Subcutaneous adipose tissue (tissue), 4 donors: ENCODE data around the gene ORM2. TPM values are rescaled to one million over a fixed set of nuclear protein-coding genes. Genes with fewer than 3 reads are reported as not detected.

Source experiments
- total RNA-seq, 4 donors: library from RNA; depleted of rRNA; stranded (reverse); fragments of >200 nt; gene quantifications; one replicate each; pipeline ENCODE4 v1.1.0, GENCODE V29; 2016
- TF ChIP-seq, protein P1 (sequence below): fragments of 450-650 bp; IDR thresholded peaks from one replicate; pipeline ENCODE4 v1.5.1; 2016; ENCODE audit warnings: low read depth, mild to moderate bottlenecking, control low read depth, antibody characterized with exemption, moderate library complexity

ORM2 gene
- total RNA-seq, 4 donors from 2014 or later, result 2.4 TPM; not detected in 3

DNA sequence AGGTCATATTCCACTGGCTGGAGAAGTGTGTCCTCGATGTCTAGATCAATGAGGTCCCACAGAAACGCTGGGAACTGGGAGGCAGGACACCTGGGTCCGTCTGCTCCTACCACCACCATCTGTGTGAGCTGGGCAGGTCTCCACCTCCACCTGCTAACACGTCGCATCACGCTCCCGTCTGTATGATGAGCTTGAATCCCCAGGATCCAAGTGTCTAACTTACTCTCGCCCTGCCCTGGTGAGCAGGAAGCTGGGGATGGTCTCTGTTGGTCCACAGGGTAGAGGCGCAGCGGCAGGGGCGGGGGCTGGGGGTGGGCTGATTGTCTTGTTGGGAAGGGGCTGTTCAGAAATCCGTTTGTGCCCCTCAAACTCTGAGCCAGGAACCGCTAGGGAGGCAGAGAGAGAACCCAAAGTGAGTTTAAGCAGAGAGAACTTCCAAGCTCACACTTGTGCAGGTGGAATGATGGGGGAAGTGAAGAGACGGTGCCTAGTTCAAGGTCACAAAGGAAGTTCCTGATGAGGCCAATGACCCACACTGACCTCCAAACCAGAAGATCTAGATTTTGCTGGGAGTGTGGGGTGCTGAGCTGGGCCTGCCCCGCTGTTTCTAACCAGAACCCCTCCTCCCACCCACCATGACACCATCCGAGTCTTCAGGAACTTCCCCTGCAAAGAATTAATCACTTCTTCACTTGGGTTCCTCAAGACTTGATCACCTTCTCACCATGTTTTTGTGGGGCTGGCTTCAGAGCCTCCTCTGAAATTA lies 21.1 kb downstream of the ORM2 start:
- TF ChIP-seq, protein P1, sequence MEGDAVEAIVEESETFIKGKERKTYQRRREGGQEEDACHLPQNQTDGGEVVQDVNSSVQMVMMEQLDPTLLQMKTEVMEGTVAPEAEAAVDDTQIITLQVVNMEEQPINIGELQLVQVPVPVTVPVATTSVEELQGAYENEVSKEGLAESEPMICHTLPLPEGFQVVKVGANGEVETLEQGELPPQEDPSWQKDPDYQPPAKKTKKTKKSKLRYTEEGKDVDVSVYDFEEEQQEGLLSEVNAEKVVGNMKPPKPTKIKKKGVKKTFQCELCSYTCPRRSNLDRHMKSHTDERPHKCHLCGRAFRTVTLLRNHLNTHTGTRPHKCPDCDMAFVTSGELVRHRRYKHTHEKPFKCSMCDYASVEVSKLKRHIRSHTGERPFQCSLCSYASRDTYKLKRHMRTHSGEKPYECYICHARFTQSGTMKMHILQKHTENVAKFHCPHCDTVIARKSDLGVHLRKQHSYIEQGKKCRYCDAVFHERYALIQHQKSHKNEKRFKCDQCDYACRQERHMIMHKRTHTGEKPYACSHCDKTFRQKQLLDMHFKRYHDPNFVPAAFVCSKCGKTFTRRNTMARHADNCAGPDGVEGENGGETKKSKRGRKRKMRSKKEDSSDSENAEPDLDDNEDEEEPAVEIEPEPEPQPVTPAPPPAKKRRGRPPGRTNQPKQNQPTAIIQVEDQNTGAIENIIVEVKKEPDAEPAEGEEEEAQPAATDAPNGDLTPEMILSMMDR, result no peak

DNA sequence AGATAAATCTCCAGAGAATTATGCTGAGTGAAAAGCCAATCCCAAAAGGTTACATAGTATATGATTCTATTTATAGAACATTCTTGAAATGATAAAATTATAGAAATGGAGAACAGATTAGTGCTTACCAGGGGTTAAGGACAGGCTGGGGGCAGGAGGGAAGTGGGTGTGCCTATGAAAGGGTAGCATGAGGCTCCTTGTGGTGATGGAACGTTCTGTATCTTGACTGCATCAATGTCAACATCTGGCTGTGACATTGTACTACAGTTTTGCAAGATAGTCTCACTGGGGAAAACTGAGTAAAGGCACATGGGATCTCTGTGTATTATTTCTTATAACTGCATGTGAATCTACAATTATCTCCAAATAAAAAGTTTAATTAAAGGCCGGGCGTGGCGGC lies 22.3 kb downstream of the ORM2 start:
- TF ChIP-seq, protein P1, result no peak

DNA sequence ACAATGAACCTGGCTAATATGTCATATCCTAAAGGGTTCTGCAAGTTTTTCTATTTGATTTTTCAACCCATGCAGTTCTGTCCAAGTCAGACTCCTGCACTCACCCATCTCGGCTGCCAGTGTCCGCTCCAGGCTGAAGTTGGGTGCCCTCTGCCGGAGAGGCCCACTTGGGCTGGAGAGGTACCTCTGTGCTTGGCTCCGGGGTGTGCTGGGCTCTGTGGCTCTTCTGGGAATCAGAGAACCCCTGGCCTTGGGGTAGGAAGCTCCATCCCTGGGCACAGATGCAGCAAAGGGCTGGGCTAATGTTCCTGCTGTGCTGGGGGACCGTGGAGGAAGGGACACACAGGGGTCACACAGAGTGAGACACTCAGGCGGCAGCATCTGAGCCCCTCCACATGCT lies 26.2 kb downstream of the ORM2 start:
- TF ChIP-seq, protein P1, result no peak

DNA sequence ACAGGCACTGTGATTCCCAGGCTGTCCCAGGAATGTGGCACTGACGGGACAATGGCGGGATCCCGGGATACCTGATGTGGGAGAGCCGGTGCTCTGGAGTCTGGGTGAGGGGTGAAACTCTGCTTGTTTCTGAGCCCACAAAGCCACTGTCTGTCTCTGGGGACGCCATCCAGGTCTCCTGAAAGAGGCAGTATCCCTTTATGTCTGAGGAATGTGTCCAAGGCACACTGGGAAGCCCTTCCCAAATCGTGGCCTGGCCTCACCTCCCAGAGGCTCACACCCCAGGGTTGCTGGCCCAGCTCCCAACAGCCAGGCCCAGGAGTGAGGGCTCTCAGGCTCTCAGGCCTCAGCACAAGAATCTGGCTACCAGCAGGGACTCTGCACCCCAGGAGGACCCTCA lies 27.1 kb downstream of the ORM2 start:
- TF ChIP-seq, protein P1, result no peak

DNA sequence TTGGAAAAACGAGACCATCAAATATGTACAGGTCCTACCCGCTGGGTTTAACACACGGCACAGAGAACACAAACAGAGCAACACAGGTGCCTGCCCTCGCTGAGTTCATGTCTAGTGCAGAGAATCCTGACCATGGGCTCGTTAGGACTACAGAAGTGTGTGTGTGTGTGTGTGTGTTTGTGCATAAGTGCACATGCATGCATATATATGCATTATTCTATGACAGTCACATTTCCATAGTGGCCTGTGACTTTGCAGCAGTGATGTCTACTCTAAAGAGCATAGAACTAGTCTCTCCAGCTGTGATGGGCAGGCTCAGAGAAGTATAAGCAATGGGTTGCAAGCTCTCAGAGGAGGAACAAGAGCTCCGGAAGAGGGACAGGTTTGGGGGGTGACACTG lies 27.7 kb downstream of the ORM2 start:
- TF ChIP-seq, protein P1, result no peak

DNA sequence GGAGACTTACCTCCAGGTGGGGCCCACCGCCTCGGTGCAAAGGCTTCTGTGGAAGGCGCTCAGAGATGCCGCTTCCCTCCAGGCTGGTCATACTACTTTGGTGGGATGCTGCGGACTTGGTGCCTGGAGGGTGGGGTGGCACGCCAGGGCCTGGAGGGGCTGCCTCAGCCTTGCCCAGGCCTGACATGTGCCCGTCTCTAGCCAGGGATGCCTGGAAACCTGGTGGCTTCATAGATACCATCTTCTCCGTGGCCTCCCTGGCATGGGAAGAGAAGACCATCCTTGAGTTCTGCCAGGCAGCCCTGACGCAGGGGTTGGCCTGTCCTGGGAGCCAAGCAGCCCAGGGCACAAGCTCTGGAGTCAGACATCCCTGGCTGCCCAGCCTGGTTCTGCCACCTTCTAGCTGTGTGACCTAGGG lies 28.3 kb downstream of the ORM2 start:
- TF ChIP-seq, protein P1, result no peak

DNA sequence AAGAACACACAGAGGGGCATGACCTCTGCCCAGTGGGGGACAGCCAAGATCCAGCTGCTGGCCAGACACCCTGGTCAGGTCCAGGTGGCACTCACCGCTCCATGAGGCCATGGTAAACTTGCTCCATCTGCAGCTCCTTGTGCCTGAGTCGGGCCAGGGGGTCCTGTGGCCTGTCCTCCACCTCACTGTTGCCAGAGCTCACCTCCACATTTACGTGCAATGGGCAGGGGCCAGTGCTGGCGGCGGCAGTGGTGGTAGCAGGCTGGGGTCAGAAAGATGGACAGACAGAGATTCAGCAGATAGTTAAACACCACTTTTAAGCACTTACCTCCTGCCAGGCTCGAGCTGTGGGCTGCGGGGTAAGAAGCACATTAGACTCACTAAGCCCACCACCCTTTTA lies 30.1 kb downstream of the ORM2 start:
- TF ChIP-seq, protein P1, result no peak
